ENCODE data around the gene CACNA2D1. TPM values are rescaled to one million over a fixed set of nuclear protein-coding genes. Genes with fewer than 3 reads are reported as not detected.

Gene CACNA2D1
- total RNA-seq: not detected

DNA sequence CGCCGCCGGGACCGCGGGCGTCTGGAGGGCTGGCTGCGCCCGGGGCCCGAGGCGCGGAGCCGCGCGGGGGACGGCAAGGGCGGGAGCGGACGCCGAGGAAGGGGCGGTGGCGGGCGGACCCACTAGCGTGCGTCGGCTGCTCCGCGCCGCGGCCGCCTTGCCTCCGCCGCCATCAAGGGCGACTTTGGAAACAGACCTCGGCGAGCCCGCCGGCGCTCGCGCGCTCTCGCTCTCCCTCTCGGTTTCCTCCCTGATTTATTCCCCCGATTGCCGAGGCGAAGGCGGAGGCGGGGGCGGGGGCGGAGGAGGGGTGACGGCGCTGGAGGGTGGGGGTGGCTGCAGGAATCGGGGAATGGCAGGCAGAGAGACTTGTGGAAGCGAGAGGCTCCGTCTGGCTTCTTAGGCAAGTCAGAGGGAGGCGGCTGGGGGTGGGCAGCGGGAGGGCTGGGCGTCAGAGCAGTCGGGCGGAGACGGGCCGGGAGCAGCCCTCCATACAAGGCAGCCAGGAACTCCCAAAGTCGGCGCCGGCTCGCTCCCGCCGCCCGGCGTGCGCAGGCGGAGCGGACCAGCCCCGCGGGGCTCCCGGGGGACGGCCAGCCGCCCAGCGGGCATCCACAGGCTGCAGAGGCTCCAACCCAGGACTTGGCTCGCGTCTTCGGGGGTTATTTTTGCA is at the start of gene CACNA2D1:
TSS of gene CACNA2D1 (minus strand) at position 231 of the 673 bp plus-strand sequence.
- CTCF ChIA-PET: no interaction called here
- Mint-ChIP-seq H3K27me3 (ENCODE audit: low read depth) (peaks cover 36% of the 10 kb centered on the region), H3K27ac (no peak within 1 kb of the TSS), H3K4me1 (ENCODE audit: low read depth) (peaks cover 5% of the 10 kb centered on the region), H3K9me3 (no peaks in the 10 kb centered on the region), H3K4me3 (peak within 1 kb of the TSS; percentile 45), H3K36me3 (ENCODE audit: low read depth) (no peaks in the 10 kb centered on the region)
- intact Hi-C loops (cut with micrococcal nuclease): no loop called here
- DNase-seq: no peak

DNA sequence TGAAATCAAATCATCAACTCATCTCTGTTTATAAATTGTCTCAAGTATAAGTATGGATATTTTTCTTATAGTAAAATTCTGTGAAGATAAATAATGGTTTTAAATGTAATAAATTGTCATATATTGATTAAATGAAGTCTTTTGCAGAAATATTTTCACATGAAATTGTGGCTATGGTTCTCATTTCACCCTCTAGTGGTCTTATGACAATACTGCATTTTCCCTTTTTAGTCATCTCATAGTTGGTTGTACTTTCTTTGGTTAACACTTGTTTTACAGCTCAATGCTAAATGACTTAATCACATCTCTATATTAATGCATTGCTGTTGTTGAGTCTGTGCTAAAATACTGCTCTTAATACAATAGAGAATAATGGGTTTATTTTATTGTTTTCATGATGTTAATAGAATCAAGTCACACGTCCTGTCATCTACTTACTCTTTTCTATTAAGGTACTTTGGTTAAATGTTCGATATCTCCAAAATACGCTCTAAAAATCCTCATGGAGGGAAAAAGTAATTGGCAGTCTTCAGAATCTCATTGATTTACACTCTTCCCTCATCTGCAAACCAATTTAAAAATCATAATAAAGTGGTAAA is 38.0 kb upstream of the CACNA2D1 start:
- intact Hi-C loops (cut with micrococcal nuclease): loop anchor here (1.0 to 5.0 kb wide), 4 partner anchors 247 to 999 kb away; no protein-coding TSS in a partner anchor
- DNase-seq: no peak
- no peaks in the 10 kb centered on the region for H3K4me1 Mint-ChIP-seq (ENCODE audit: low read depth)
- H3K27me3 Mint-ChIP-seq (ENCODE audit: low read depth): peaks cover under 1% of the 10 kb centered on the region
- CTCF ChIA-PET: interaction anchor here (0.9 to 1.5 kb wide), 3 partner anchors 10 to 143 kb away, joined by 3 to 4 read pairs (median 3); no protein-coding TSS in a partner anchor
- no peak overlapping the region for H3K27ac Mint-ChIP-seq
- no peak overlapping the region for H3K4me3 Mint-ChIP-seq
- peaks cover 4% of the 10 kb centered on the region for H3K9me3 Mint-ChIP-seq
- H3K36me3 Mint-ChIP-seq (ENCODE audit: low read depth): no peaks in the 10 kb centered on the region

DNA sequence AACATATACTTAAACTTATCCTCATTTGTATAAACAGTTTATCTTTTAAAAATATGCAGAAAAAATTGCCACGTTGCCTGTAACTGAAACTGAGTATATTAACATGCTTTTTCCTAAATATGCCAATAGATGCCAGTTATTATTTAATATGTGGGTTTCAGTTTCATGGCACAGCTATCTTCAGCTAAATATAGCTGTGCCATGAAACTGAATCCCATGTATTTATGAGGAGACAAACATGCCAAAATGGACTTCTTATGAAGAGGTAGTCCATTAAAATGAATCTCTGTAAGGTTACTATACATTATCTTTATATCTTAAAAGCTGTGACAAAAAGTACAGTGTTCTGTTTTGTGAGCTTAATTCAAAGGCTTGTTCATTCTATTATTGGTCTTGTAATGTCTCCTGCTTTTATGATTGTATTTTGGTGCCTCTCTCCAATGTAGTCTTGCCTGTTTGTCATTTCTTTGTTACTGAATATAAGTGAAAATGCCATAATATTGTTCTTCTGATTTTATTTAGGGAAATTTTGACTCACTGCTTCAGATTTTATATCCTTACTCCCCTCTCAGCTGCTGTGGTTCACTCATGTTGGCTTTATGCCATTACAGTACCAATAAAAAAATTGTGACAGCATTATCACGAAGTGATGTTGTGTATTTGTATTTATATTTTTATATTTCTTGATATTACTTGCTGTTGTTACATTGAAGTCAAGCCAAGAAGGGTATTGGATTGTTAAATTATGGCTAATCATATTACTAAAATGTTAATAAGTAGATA is 34.3 kb upstream of the CACNA2D1 start:
- intact Hi-C loops (cut with micrococcal nuclease): no loop called here
- H3K4me3 Mint-ChIP-seq: no peak overlapping the region
- peaks cover 2% of the 10 kb centered on the region for H3K27me3 Mint-ChIP-seq (ENCODE audit: low read depth)
- no peak for DNase-seq
- CTCF ChIA-PET: no interaction called here
- no peak overlapping the region for H3K27ac Mint-ChIP-seq
- no peaks in the 10 kb centered on the region for H3K4me1 Mint-ChIP-seq (ENCODE audit: low read depth)
- H3K9me3 Mint-ChIP-seq: no peaks in the 10 kb centered on the region
- H3K36me3 Mint-ChIP-seq (ENCODE audit: low read depth): no peaks in the 10 kb centered on the region

GRCh38 chr7:82472966-82473365 is 29.4 kb upstream of the CACNA2D1 start:
- Mint-ChIP-seq H3K36me3 (ENCODE audit: low read depth) (no peaks in the 10 kb centered on the region), H3K4me3 (no peak overlapping the region), H3K27ac (no peak overlapping the region), H3K4me1 (ENCODE audit: low read depth) (no peaks in the 10 kb centered on the region), H3K27me3 (ENCODE audit: low read depth) (peaks cover 2% of the 10 kb centered on the region), H3K9me3 (no peaks in the 10 kb centered on the region)
- no peak for DNase-seq
- intact Hi-C loops (cut with micrococcal nuclease): no loop called here
- CTCF ChIA-PET: no interaction called here

GRCh38 chr7:82471351-82472020 is 27.9 kb upstream of the CACNA2D1 start:
- Mint-ChIP-seq H3K9me3 (no peaks in the 10 kb centered on the region), H3K27me3 (ENCODE audit: low read depth) (peaks cover under 1% of the 10 kb centered on the region), H3K36me3 (ENCODE audit: low read depth) (no peaks in the 10 kb centered on the region), H3K27ac (no peak overlapping the region), H3K4me1 (ENCODE audit: low read depth) (no peaks in the 10 kb centered on the region), H3K4me3 (no peak overlapping the region)
- DNase-seq: no peak
- CTCF ChIA-PET: no interaction called here
- intact Hi-C loops (cut with micrococcal nuclease): no loop called here

DNA sequence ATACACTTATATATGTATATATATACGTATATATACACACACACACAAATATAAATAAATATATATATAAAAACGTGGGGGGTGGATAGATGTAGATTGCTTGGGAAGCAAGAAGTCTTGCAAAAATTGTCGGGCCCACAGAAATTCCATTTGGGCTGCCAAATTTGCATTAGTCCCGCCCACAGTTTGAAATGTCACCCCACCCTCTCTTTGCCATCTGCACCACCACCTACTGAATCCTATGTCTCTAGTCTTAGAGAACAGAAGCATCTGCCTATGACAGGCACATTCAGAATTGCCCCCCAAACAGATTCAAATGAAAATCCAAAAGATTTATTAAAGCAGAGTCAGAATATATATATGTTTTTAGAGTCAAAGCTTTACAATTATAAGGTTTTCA is 25.6 kb upstream of the CACNA2D1 start:
- Mint-ChIP-seq H3K27ac (no peak overlapping the region), H3K36me3 (ENCODE audit: low read depth) (no peaks in the 10 kb centered on the region), H3K27me3 (ENCODE audit: low read depth) (no peaks in the 10 kb centered on the region), H3K4me1 (ENCODE audit: low read depth) (no peaks in the 10 kb centered on the region), H3K4me3 (no peak overlapping the region), H3K9me3 (peaks cover 3% of the 10 kb centered on the region)
- intact Hi-C loops (cut with micrococcal nuclease): no loop called here
- CTCF ChIA-PET: no interaction called here
- DNase-seq: no peak

DNA sequence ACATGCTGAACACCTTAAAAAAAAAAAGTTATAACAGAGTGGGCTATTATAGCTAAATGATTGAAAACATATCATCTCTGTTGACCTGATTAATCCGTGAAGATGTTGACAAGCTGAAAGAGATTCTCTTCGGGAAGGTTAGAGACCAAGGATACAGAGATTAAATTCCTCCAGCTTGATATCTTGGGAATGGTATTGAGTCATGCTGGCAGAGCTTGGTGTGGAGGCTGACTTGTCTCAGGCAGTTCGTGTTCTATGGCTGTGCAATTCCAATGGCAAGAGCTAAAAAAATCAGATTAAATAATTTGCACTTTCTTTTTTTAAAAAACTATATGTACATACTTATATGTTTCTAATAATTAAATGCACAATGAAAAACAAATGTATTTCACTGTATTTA is 24.9 kb upstream of the CACNA2D1 start:
- intact Hi-C loops (cut with micrococcal nuclease): no loop called here
- CTCF ChIA-PET: no interaction called here
- Mint-ChIP-seq H3K27ac (no peak overlapping the region), H3K27me3 (ENCODE audit: low read depth) (no peaks in the 10 kb centered on the region), H3K4me3 (no peak overlapping the region), H3K36me3 (ENCODE audit: low read depth) (no peaks in the 10 kb centered on the region), H3K4me1 (ENCODE audit: low read depth) (no peaks in the 10 kb centered on the region), H3K9me3 (peaks cover 3% of the 10 kb centered on the region)
- DNase-seq: no peak

DNA sequence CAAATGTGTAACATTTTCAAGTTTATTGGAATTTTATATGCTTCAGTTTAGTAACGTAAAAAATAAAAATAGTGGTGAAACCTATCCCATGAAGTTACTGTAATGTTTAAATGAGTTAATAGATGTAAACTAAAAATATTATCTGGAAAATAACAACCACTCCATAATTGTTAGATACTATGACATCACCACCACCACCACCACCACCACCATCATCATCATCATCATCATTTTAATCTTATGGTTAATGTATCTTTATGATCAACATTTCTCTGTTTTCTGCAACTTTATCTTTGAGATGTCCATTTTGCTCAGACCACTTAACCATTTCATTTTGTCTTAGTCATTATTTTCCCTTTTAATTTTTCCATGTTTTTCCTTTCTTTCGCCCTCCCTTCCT is 23.4 kb upstream of the CACNA2D1 start:
- H3K9me3 Mint-ChIP-seq: peaks cover 3% of the 10 kb centered on the region
- DNase-seq: no peak
- no peaks in the 10 kb centered on the region for H3K36me3 Mint-ChIP-seq (ENCODE audit: low read depth)
- no peaks in the 10 kb centered on the region for H3K4me1 Mint-ChIP-seq (ENCODE audit: low read depth)
- intact Hi-C loops (cut with micrococcal nuclease): no loop called here
- no peak overlapping the region for H3K27ac Mint-ChIP-seq
- H3K27me3 Mint-ChIP-seq (ENCODE audit: low read depth): peaks cover 2% of the 10 kb centered on the region
- H3K4me3 Mint-ChIP-seq: no peak overlapping the region
- CTCF ChIA-PET: no interaction called here

DNA sequence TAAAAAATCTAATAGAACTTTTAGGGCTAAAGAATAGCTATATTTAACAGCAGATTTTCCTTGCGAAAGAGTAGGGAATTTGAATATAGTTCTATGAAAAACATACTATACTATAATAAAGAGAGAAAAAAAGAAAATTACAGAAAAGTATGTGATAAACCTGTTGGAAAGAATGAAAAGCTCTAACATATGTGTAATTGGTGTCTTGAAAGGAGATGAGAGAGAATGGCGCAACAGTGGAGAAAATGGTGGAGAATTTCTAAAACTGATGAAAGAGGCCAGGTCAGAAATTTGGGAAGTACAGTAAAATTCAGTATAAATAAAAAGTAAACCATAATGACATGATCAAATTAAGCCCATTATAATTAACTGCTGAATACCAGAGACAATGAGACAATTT is 20.8 kb upstream of the CACNA2D1 start:
- H3K27ac Mint-ChIP-seq: no peak overlapping the region
- intact Hi-C loops (cut with micrococcal nuclease): no loop called here
- H3K27me3 Mint-ChIP-seq (ENCODE audit: low read depth): peaks cover 2% of the 10 kb centered on the region
- no peaks in the 10 kb centered on the region for H3K36me3 Mint-ChIP-seq (ENCODE audit: low read depth)
- no peak for DNase-seq
- no peak overlapping the region for H3K4me3 Mint-ChIP-seq
- H3K9me3 Mint-ChIP-seq: peaks cover 3% of the 10 kb centered on the region
- no peaks in the 10 kb centered on the region for H3K4me1 Mint-ChIP-seq (ENCODE audit: low read depth)
- CTCF ChIA-PET: no interaction called here

- H3K9me3 Mint-ChIP-seq: peaks cover 2% of the 10 kb centered on the region
- CTCF ChIA-PET: no interaction called here
- H3K4me1 Mint-ChIP-seq (ENCODE audit: low read depth): no peaks in the 10 kb centered on the region
- H3K27me3 Mint-ChIP-seq (ENCODE audit: low read depth): peaks cover 2% of the 10 kb centered on the region
- no peak overlapping the region for H3K27ac Mint-ChIP-seq
- no peaks in the 10 kb centered on the region for H3K36me3 Mint-ChIP-seq (ENCODE audit: low read depth)
- H3K4me3 Mint-ChIP-seq: no peak overlapping the region
- DNase-seq: no peak
- intact Hi-C loops (cut with micrococcal nuclease): no loop called here
Measured at GRCh38 chr7:82455295-82455694, 11.7 kb upstream of the CACNA2D1 start.

DNA sequence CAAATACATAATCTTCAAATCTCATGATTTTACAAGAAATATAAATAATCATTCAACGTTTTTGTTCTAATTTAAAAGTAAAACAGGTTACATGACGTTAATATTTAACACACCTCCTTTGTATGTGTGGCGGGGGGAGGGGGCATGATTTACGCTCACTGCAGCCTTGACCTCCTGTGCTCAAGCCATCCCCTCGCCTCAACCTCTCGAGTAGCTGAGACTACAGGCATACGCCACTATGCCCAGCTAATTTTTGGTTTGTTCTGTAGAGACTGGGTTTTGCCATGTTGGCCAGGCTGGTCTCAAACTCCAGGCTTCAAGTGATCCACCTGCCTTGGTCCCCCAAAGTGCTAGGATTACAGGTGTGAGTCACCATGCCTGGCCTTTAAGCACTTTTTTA is 7.2 kb upstream of the CACNA2D1 start:
- Mint-ChIP-seq H3K9me3 (no peaks in the 10 kb centered on the region), H3K36me3 (ENCODE audit: low read depth) (no peaks in the 10 kb centered on the region), H3K27me3 (ENCODE audit: low read depth) (peaks cover 5% of the 10 kb centered on the region), H3K27ac (no peak overlapping the region), H3K4me3 (no peak overlapping the region), H3K4me1 (ENCODE audit: low read depth) (no peaks in the 10 kb centered on the region)
- no peak for DNase-seq
- intact Hi-C loops (cut with micrococcal nuclease): no loop called here
- CTCF ChIA-PET: no interaction called here

- Mint-ChIP-seq H3K4me1 (ENCODE audit: low read depth) (no peaks in the 10 kb centered on the region), H3K9me3 (no peaks in the 10 kb centered on the region), H3K36me3 (ENCODE audit: low read depth) (no peaks in the 10 kb centered on the region), H3K27me3 (ENCODE audit: low read depth) (peaks cover 11% of the 10 kb centered on the region), H3K27ac (no peak overlapping the region), H3K4me3 (no peak overlapping the region)
- intact Hi-C loops (cut with micrococcal nuclease): no loop called here
- no peak for DNase-seq
- CTCF ChIA-PET: interaction anchor here (0.7 kb wide), 1 partner anchor 113 kb away, joined by 5 read pairs; no protein-coding TSS in a partner anchor
Measured at GRCh38 chr7:82449910-82450309, 6.3 kb upstream of the CACNA2D1 start.
